Measurements from ENCODE around the gene NCR3LG1.

The NCR3LG1 gene
- 21.4 to 124 (median 41.7) reads per million in 17 experiments for total RNA-seq

DNA sequence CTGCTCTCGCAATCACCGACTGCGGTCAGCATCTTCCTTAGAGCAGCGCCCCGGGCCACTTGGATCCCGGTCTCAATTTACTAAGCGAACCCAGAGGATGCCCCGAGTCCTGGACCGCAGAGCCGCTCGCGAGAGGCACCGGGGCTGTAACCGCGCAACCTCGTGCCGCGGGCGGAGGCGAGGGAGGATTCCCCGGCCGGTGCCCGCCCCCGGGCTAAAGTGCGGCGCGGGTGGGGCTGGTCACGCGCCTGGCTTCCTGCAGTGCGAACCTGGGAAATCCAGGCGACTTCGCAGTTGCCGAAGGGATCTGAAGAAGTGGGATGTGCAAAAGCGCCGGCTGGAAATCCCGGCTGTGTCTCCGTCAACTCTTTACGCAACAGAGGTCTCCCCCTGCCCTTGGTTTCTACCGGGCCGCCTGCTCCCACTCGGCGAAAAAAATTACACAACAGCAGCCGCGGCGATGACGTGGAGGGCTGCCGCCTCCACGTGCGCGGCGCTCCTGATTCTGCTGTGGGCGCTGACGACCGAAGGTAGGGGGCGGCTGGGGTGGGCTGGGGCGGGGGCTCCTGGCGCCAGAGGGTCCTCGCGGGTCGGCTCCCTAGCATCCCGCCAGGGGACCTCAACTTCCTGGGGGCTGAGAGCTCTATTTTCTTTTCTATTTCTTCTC is at the start of gene NCR3LG1:
Gene NCR3LG1 (plus strand): TSS at position 291 of the 667 bp plus-strand sequence. CDS start 170 bp downstream, at position 461.
- peak; percentile 88 to 92 (median 90) for DNase-seq

- no peak for DNase-seq
Measured at GRCh38 chr11:17313349-17314231, 38.0 kb upstream of the NCR3LG1 start.

GRCh38 chr11:17314232-17314547 is 37.4 kb upstream of the NCR3LG1 start:
- no peak for DNase-seq

- no peak for DNase-seq
Measured at GRCh38 chr11:17314904-17315426, 36.6 kb upstream of the NCR3LG1 start.

- no peak for DNase-seq
Measured at GRCh38 chr11:17328871-17329494, 22.6 kb upstream of the NCR3LG1 start.

- no peak for DNase-seq
Measured at GRCh38 chr11:17331669-17332068, 19.9 kb upstream of the NCR3LG1 start.

DNA sequence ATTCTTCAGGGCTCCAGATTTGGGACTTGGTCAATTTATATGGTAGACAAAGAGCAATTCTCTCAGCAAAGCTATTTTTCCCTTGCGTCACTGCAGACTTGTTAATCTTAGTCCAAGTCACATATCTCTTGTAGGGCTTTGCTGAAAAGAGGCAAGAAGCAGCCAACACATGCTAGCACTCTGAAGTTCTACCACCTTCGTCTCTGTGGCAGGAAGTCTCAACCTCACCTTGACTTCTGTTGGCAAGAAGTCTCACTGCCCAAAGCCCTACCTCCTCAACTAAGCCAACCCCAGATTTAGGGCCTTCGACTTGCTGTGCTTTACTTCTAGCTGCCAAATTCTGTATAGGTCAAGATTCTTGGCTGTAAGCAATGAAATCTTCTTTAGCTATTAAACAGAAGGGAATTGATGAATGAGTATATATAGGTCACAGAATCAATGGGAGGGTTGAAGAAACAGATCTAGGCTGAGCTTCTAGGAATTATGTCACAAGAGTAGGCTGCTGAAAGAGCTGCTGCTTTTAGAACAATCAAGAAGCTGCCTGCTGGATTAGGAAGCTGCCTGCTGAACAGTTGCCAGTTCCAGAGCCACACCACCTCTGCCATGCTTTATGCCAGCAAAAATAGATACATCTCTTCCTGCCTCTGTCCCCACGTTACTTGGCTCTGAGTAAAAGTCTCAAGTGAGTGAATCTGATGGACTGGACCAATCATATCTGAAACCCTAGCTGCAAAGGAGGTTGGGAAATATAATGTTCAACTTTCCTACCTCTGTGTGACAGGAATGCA is 17.6 kb upstream of the NCR3LG1 start:
- no peak for DNase-seq

- no peak for DNase-seq
Measured at GRCh38 chr11:17343257-17343656, 8.3 kb upstream of the NCR3LG1 start.

- no peak for DNase-seq
Measured at GRCh38 chr11:17343907-17344306, 7.7 kb upstream of the NCR3LG1 start.

DNA sequence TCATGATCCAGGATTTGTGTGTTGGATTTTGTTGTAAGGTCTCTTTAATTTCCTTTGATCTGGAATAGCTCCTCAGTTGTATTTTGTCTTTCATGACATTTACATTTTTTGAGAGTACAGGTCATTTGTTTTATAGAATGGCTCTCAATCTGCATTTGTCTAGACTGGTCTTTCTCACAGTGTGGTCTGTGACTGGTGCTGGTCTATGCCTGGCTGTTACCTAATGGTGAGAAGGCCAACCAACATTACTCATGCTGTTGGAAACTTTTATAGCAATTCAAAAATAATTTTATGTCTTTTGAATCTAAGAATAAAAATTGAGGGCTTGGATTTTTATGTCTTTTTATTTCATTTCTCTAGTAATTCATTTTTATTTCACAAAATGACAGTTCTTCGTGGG is 3.9 kb upstream of the NCR3LG1 start:
- DNase-seq = no peak

- DNase-seq = peak; percentile 24 to 47 (median 34)
Measured at GRCh38 chr11:17350455-17351171, 987 bp upstream of the NCR3LG1 start.

DNA sequence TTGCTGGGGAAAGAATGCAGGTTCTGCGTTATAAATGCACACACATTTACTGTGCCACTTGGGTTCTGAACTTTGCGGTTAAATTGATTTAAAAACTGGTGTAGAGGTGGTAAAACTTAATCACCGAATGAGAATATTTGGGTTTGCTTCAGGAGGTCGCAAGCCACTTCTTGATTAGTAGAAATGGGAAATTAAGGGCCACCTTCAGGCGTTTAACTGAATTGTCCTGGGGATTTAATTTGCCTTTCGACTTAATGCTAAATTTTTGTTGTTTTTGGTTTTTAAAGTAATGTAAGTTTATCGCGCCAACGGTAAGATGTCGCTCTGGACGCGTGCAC is 459 bp upstream of the NCR3LG1 start:
- no peak for DNase-seq

- DNase-seq = peak; percentile 77 to 89 (median 82)
Measured at GRCh38 chr11:17352950-17353820, 1.6 kb downstream of the NCR3LG1 start.

GRCh38 chr11:17353821-17354600 is 2.4 kb downstream of the NCR3LG1 start:
- DNase-seq = peak in 1 of 4 experiments; percentile 7

DNA sequence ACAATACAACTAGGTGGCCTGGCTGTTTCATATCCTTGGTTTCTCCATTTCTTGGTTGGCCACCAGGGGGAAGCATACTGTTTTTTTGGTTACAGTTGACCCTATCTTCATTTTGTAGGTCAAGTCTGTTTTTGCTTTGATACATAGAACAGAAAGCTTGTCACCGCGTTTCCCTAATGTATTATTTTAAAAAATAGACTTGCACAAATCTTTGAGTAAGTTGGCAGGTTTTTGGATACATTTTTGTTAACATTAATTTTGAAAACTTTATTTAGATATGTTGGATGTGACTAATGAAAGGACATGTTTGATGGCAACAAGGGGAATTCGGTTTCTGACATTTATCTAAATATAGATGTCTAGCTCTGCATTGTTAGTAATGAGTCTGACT is 3.0 kb downstream of the NCR3LG1 start:
- peak; percentile 80 to 87 (median 84) for DNase-seq

- no peak for DNase-seq
Measured at GRCh38 chr11:17366495-17366894, 14.9 kb downstream of the NCR3LG1 start.

DNA sequence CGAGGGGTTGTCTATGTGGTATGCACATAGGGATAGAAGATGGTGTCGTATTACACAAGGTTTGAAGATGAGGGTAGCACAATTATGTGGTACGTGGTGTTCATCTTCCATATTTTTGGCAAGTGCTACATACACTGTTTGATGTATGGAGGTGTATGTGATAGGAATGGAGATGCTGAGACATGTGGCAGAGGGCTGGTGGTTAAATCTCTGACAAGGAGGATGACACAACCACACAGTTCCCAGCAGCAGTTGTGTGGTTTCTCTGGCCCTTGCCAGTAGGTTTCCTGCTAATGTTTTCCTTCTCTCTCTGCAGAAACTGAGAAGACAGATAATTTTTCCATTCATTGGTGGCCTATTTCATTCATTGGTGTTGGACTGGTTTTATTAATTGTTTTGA is 17.0 kb downstream of the NCR3LG1 start:
- no peak for DNase-seq

- no peak for DNase-seq
Measured at GRCh38 chr11:17369094-17369493, 17.5 kb downstream of the NCR3LG1 start.

GRCh38 chr11:17369684-17370243 is 18.2 kb downstream of the NCR3LG1 start:
- DNase-seq = no peak

GRCh38 chr11:17371614-17372013 is 20.0 kb downstream of the NCR3LG1 start:
- DNase-seq = peak in 3 of 4 experiments; percentile 23 to 61 (median 42)
